MM.1S (cell line): ENCODE data around the gene TFDP1.

Experiments used
- DNase-seq: peaks from one replicate; pipeline ENCODE4 v3.0.0-alpha.2; 2015
- H2AFZ ChIP-seq: fragments of 300-600 bp; sonication (generic); 2 replicates; pipeline ENCODE4 v1.6.0; 2016; ENCODE audit warnings: antibody characterized with exemption, low read length
- H3F3A ChIP-seq: fragments of 300-600 bp; sonication (generic); 2 replicates; pipeline ENCODE4 v1.6.1; 2016; ENCODE audit warnings: mild to moderate bottlenecking, antibody characterized with exemption, low read length, moderate library complexity, mixed read lengths; ENCODE audit not compliant: insufficient read depth
- H3K27ac ChIP-seq: fragments of 300-600 bp; sonication (generic); 2 replicates; pipeline ENCODE4 v1.5.1; 2016; ENCODE audit warnings: mild to moderate bottlenecking, low read length
- H3K27me3 ChIP-seq: fragments of 300-600 bp; sonication (generic); replicated peaks from 2 replicates; pipeline ENCODE4 v1.6.0; 2016; ENCODE audit warnings: low read length; ENCODE audit not compliant: insufficient read depth
- H3K36me3 ChIP-seq: fragments of 300-600 bp; sonication (generic); replicated peaks from 2 replicates; pipeline ENCODE4 v1.6.1; 2016; ENCODE audit warnings: mild to moderate bottlenecking, low read length, mixed read lengths; ENCODE audit not compliant: insufficient read depth
- H3K4me1 ChIP-seq: fragments of 300-600 bp; sonication (generic); 2 replicates; pipeline ENCODE4 v1.6.1; 2016; ENCODE audit warnings: low read length, mixed read lengths
- H3K4me2 ChIP-seq: fragments of 300-600 bp; sonication (generic); 2 replicates; pipeline ENCODE4 v1.6.0; 2016; ENCODE audit warnings: low read depth, low read length
- H3K4me3 ChIP-seq: fragments of 300-600 bp; sonication (generic); 2 replicates; pipeline ENCODE4 v1.5.1; 2016; ENCODE audit warnings: low read length, mixed read lengths
- H3K79me2 ChIP-seq: fragments of 300-600 bp; sonication (generic); 2 replicates; pipeline ENCODE4 v1.6.1; 2016; ENCODE audit warnings: mixed run types, low read length, mixed read lengths
- H3K9ac ChIP-seq: fragments of 300-600 bp; sonication (generic); 2 replicates; pipeline ENCODE4 v1.6.1; 2016; ENCODE audit warnings: low read length, mixed read lengths
- H3K9me2 ChIP-seq: fragments of 300-600 bp; sonication (generic); replicated peaks from 2 replicates; pipeline ENCODE4 v1.6.1; 2016; ENCODE audit warnings: mild to moderate bottlenecking, low read length, mixed read lengths; ENCODE audit not compliant: insufficient read depth
- H3K9me3 ChIP-seq: fragments of 300-600 bp; sonication (generic); replicated peaks from 2 replicates; pipeline ENCODE4 v1.6.1; 2016; ENCODE audit warnings: mild to moderate bottlenecking, low read length, mixed read lengths; ENCODE audit not compliant: insufficient read depth
- H4K20me1 ChIP-seq: fragments of 300-600 bp; sonication (generic); 2 replicates; pipeline ENCODE4 v1.6.1; 2016; ENCODE audit warnings: mild to moderate bottlenecking, low read length, moderate library complexity, mixed read lengths; ENCODE audit not compliant: insufficient read depth
- EZH2 ChIP-seq: fragments of 300-600 bp; sonication (generic); optimal IDR thresholded peaks from 2 replicates; pipeline ENCODE3; 2017; ENCODE audit warnings: low read depth, mild to moderate bottlenecking, antibody characterized with exemption, low read length, mixed read lengths
- EZH2phosphoT487 ChIP-seq: fragments of 300-600 bp; sonication (generic); IDR thresholded peaks from 2 replicates; pipeline ENCODE4 v1.6.1; 2018; ENCODE audit warnings: antibody characterized with exemption, low read length
- TF ChIP-seq, protein P1 (sequence below): fragments of 300-600 bp; sonication (generic); IDR thresholded peaks from 2 replicates; pipeline ENCODE4 v1.5.1; 2016; ENCODE audit warnings: antibody characterized with exemption, low read length, mixed read lengths

The TFDP1 gene

GRCh38 chr13:113642563-113642962, 58.0 kb downstream of the TFDP1 start:
- no peak for DNase-seq
- H4K20me1 ChIP-seq, result no peaks in the 10 kb centered on the region
- TF ChIP-seq EZH2, result no peak
- H3K4me3 ChIP-seq, result no peak overlapping the region
- peaks cover 12% of the 10 kb centered on the region for H3K36me3 ChIP-seq
- no peaks in the 10 kb centered on the region for H3K9me2 ChIP-seq
- H2AFZ ChIP-seq, result no peak overlapping the region
- H3K79me2 ChIP-seq, result 0 out of 2 replicates have a peak, but pooled peaks cover 3% of the 10 kb centered on the region
- H3K9ac ChIP-seq, result no peak overlapping the region
- no peak overlapping the region for H3K4me2 ChIP-seq
- H3K27me3 ChIP-seq, result no peaks in the 10 kb centered on the region
- H3K4me1 ChIP-seq, result no peaks in the 10 kb centered on the region
- no peak overlapping the region for H3K27ac ChIP-seq
- no peaks in the 10 kb centered on the region for H3K9me3 ChIP-seq
- 0 out of 2 replicates have a peak, but pooled peaks cover 5% of the 10 kb centered on the region for H3F3A ChIP-seq

- no peaks in the 10 kb centered on the region for H3K4me1 ChIP-seq
- H3K27ac ChIP-seq, result no peak overlapping the region
- H3K9ac ChIP-seq, result no peak overlapping the region
Observed at GRCh38 chr13:113643593-113643992, 59.0 kb downstream of the TFDP1 start.

DNA sequence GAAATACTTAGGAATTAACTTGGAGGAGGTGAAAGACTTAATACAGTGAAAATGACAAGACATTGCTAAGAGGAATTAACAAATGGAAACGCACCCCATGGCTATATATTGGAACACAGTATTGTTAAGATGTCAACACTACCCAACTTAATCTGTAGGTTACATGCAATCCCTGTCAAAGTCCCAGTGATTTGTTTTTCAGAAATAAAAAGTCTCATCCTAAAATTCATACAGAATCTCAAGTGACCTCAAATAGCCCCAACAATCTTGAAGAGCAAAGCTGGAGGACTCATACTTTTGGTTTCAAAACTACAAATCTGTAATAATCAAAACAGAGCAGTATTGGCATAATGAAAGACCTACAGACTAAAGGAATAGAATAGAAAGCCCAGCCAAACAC, 60.2 kb downstream of the TFDP1 start:
- TF ChIP-seq, protein P1, sequence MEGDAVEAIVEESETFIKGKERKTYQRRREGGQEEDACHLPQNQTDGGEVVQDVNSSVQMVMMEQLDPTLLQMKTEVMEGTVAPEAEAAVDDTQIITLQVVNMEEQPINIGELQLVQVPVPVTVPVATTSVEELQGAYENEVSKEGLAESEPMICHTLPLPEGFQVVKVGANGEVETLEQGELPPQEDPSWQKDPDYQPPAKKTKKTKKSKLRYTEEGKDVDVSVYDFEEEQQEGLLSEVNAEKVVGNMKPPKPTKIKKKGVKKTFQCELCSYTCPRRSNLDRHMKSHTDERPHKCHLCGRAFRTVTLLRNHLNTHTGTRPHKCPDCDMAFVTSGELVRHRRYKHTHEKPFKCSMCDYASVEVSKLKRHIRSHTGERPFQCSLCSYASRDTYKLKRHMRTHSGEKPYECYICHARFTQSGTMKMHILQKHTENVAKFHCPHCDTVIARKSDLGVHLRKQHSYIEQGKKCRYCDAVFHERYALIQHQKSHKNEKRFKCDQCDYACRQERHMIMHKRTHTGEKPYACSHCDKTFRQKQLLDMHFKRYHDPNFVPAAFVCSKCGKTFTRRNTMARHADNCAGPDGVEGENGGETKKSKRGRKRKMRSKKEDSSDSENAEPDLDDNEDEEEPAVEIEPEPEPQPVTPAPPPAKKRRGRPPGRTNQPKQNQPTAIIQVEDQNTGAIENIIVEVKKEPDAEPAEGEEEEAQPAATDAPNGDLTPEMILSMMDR, result no peak
- TF ChIP-seq EZH2phosphoT487, result no peak
- no peak for TF ChIP-seq EZH2
- H3K9me3 ChIP-seq, result no peaks in the 10 kb centered on the region
- no peaks in the 10 kb centered on the region for H3K4me1 ChIP-seq
- H3K36me3 ChIP-seq, result 0 out of 2 replicates have a peak, but pooled peaks cover 3% of the 10 kb centered on the region
- H4K20me1 ChIP-seq, result no peaks in the 10 kb centered on the region
- H3K27ac ChIP-seq, result no peak overlapping the region
- no peaks in the 10 kb centered on the region for H3K27me3 ChIP-seq
- H3F3A ChIP-seq, result 0 out of 2 replicates have a peak, but pooled peaks cover 5% of the 10 kb centered on the region
- no peaks in the 10 kb centered on the region for H3K9me2 ChIP-seq
- H3K4me2 ChIP-seq, result no peak overlapping the region
- DNase-seq, result no peak
- H3K79me2 ChIP-seq, result no peaks in the 10 kb centered on the region
- H3K9ac ChIP-seq, result no peak overlapping the region
- no peak overlapping the region for H3K4me3 ChIP-seq
- H2AFZ ChIP-seq, result no peak overlapping the region

More at GRCh38 chr13:113643593-113643992, 59.0 kb downstream of the TFDP1 start:
- Histone ChIP-seq H2AFZ (no peak overlapping the region), H3K9me3 (no peaks in the 10 kb centered on the region), H3K79me2 (no peaks in the 10 kb centered on the region), H3K4me3 (no peak overlapping the region), H4K20me1 (no peaks in the 10 kb centered on the region), H3K4me2 (no peak overlapping the region), H3F3A (0 out of 2 replicates have a peak, but pooled peaks cover 5% of the 10 kb centered on the region), H3K36me3 (peaks cover 3% of the 10 kb centered on the region), H3K27me3 (no peaks in the 10 kb centered on the region), H3K9me2 (no peaks in the 10 kb centered on the region)
- DNase-seq, result no peak
- no peak for TF ChIP-seq EZH2phosphoT487
- TF ChIP-seq, protein P1, result no peak
- no peak for TF ChIP-seq EZH2

GRCh38 chr13:113645329-113645728, 60.8 kb downstream of the TFDP1 start:
- H3K79me2 ChIP-seq, result no peaks in the 10 kb centered on the region
- H3K4me1 ChIP-seq, result no peaks in the 10 kb centered on the region
- no peaks in the 10 kb centered on the region for H4K20me1 ChIP-seq
- 0 out of 2 replicates have a peak, but pooled peaks cover 5% of the 10 kb centered on the region for H3F3A ChIP-seq
- no peak overlapping the region for H3K27ac ChIP-seq
- no peak for DNase-seq
- no peak overlapping the region for H3K4me2 ChIP-seq
- H3K4me3 ChIP-seq, result no peak overlapping the region
- H3K9me3 ChIP-seq, result no peaks in the 10 kb centered on the region
- no peaks in the 10 kb centered on the region for H3K9me2 ChIP-seq
- H3K27me3 ChIP-seq, result no peaks in the 10 kb centered on the region
- H3K9ac ChIP-seq, result no peak overlapping the region
- 0 out of 2 replicates have a peak, but pooled peaks cover 3% of the 10 kb centered on the region for H3K36me3 ChIP-seq
- H2AFZ ChIP-seq, result no peak overlapping the region
- TF ChIP-seq, protein P1, result no peak
- TF ChIP-seq EZH2 (no peak), EZH2phosphoT487 (no peak)
